ENCODE results near the gene MAN1B1. TPM values are rescaled to one million over a fixed set of nuclear protein-coding genes. Genes with fewer than 3 reads are reported as not detected.

MAN1B1 gene
- total RNA-seq, 1 donor from 2014 or later: 34.1 TPM

- intact Hi-C loops (cut with DNase I): no loop called here
- peaks cover 0 to 7% of the 10 kb centered on the region in 2 donors for H3K36me3 ChIP-seq
- H3K27ac ChIP-seq: no peak overlapping the region
Observed at GRCh38 chr9:137040568-137040967, 46.2 kb upstream of the MAN1B1 start.

GRCh38 chr9:137041124-137041523, 45.7 kb upstream of the MAN1B1 start:
- Histone ChIP-seq H3K27me3 (no peaks in the 10 kb centered on the region), H3K27ac (no peak overlapping the region), H3K36me3 (peaks cover 0 to 7% of the 10 kb centered on the region in 2 donors), H3K9me3 (no peaks in the 10 kb centered on the region), H3K4me1 (peaks cover 22% of the 10 kb centered on the region), H3K4me3 (peak overlapping the region in 1 of 2 donors; percentile 10)
- intact Hi-C loops (cut with DNase I): no loop called here
- no peak for TF ChIP-seq POLR2AphosphoS5 (IDR thresholded peaks at IDR 0.05; ENCODE audit: insufficient read depth in 1 of 2, low read depth in 1 of 2)
- no peak for DNase-seq (ENCODE audit: extremely low spot score in 2 of 2)

More at GRCh38 chr9:137040568-137040967, 46.2 kb upstream of the MAN1B1 start:
- DNase-seq (ENCODE audit: extremely low spot score in 2 of 2): no peak
- Histone ChIP-seq H3K27me3 (no peaks in the 10 kb centered on the region), H3K4me3 (no peak overlapping the region), H3K9me3 (no peaks in the 10 kb centered on the region), H3K4me1 (peaks cover 21% of the 10 kb centered on the region)
- no peak for TF ChIP-seq CTCF (IDR thresholded peaks at IDR 0.05)

- no peaks in the 10 kb centered on the region for H3K9me3 ChIP-seq
- peaks cover 30% of the 10 kb centered on the region for H3K4me1 ChIP-seq
- H3K4me3 ChIP-seq: peak overlapping the region; percentile 48 to 63
- DNase-seq (ENCODE audit: extremely low spot score in 2 of 2): no peak
- peaks cover 0 to 7% of the 10 kb centered on the region in 2 donors for H3K36me3 ChIP-seq
- H3K27ac ChIP-seq: no peak overlapping the region
- no peak for TF ChIP-seq CTCF (IDR thresholded peaks at IDR 0.05)
- no peak for TF ChIP-seq POLR2AphosphoS5 (IDR thresholded peaks at IDR 0.05; ENCODE audit: insufficient read depth in 1 of 2, low read depth in 1 of 2)
- H3K27me3 ChIP-seq: no peaks in the 10 kb centered on the region
- intact Hi-C loops (cut with DNase I): no loop called here
Observed at GRCh38 chr9:137042751-137043727, 43.7 kb upstream of the MAN1B1 start.

GRCh38 chr9:137044037-137044436, 42.7 kb upstream of the MAN1B1 start:
- Histone ChIP-seq H3K4me3 (peak overlapping the region; percentile 48 to 63), H3K4me1 (peaks cover 36% of the 10 kb centered on the region), H3K36me3 (peaks cover 0 to 7% of the 10 kb centered on the region in 2 donors), H3K27me3 (no peaks in the 10 kb centered on the region), H3K9me3 (no peaks in the 10 kb centered on the region), H3K27ac (no peak overlapping the region)
- TF ChIP-seq POLR2AphosphoS5 (IDR thresholded peaks at IDR 0.05; ENCODE audit: insufficient read depth in 1 of 2, low read depth in 1 of 2) (no peak), CTCF (IDR thresholded peaks at IDR 0.05) (no peak), POLR2A (IDR thresholded peaks at IDR 0.05) (no peak)
- intact Hi-C loops (cut with DNase I): no loop called here
- DNase-seq (ENCODE audit: extremely low spot score in 2 of 2): no peak

- Histone ChIP-seq H3K36me3 (peaks cover 0 to 3% of the 10 kb centered on the region in 2 donors), H3K9me3 (no peaks in the 10 kb centered on the region), H3K27ac (no peak overlapping the region), H3K4me1 (peaks cover 36% of the 10 kb centered on the region), H3K27me3 (no peaks in the 10 kb centered on the region), H3K4me3 (peak overlapping the region; percentile 48 to 63)
- no peak for DNase-seq (ENCODE audit: extremely low spot score in 2 of 2)
- TF ChIP-seq CTCF (IDR thresholded peaks at IDR 0.05) (no peak), POLR2AphosphoS5 (IDR thresholded peaks at IDR 0.05; ENCODE audit: insufficient read depth in 1 of 2, low read depth in 1 of 2) (no peak), POLR2A (IDR thresholded peaks at IDR 0.05) (no peak)
- intact Hi-C loops (cut with DNase I): no loop called here
Observed at GRCh38 chr9:137044502-137045177, 42.1 kb upstream of the MAN1B1 start.
